OCI-LY7 (cell line): Measurements from ENCODE around the gene SGK1. TPM values are rescaled to one million over a fixed set of nuclear protein-coding genes. Genes with fewer than 3 reads are reported as not detected.

ENCODE experiments used
- BruUV-seq: library from RNA; stranded (reverse); fragments of 400-500 nt; replicated peaks from 2 replicates; lab custom pipeline; 2021; lab: Mats Ljungman, UMichigan
- CTCF ChIA-PET: fragments of 300-600 bp; sonication (Branson Sonifier 250); formaldehyde crosslinking; loops from one replicate; lab custom pipeline; 2022; ENCODE audit warnings: antibody characterized with exemption; ENCODE audit not compliant: unreplicated experiment; lab: Charles Lee
- POLR2A ChIA-PET: fragments of 300-600 bp; sonication (Branson Sonifier 250); formaldehyde crosslinking; loops from one replicate; lab custom pipeline; 2022; ENCODE audit warnings: antibody characterized with exemption; lab: Charles Lee
- DNase-seq: peaks from one replicate; pipeline ENCODE4 v3.0.0-alpha.2; 2015; ENCODE audit warnings: low spot score
- H2AFZ ChIP-seq: fragments of 200-600 bp; sonication (generic), shearing (Covaris generic); 2 replicates; pipeline ENCODE4 v1.6.1; 2014; ENCODE audit warnings: mild to moderate bottlenecking, antibody characterized with exemption, low read length, moderate library complexity
- H3K27ac ChIP-seq: fragments of 200-600 bp; sonication (generic); 2 replicates; pipeline ENCODE4 v1.5.1; 2014; ENCODE audit warnings: mixed run types, low read depth, mild to moderate bottlenecking, moderate library complexity, low read length, inconsistent platforms; ENCODE audit not compliant: poor library complexity, severe bottlenecking
- H3K36me3 ChIP-seq: fragments of 200-600 bp; sonication (generic); 2 replicates; pipeline ENCODE4 v1.6.1; 2014; ENCODE audit warnings: mild to moderate bottlenecking, antibody characterized with exemption, low read length, moderate library complexity, mixed read lengths; ENCODE audit not compliant: insufficient read depth
- H3K4me1 ChIP-seq: fragments of 200-600 bp; sonication (generic); 2 replicates; pipeline ENCODE4 v1.5.1; 2014; ENCODE audit warnings: mild to moderate bottlenecking, low read length; ENCODE audit not compliant: insufficient read depth, poor library complexity, severe bottlenecking
- H3K4me2 ChIP-seq: fragments of 200-600 bp; sonication (generic); 2 replicates; pipeline ENCODE4 v1.6.1; 2014; ENCODE audit warnings: mild to moderate bottlenecking, low read length
- H3K4me3 ChIP-seq: fragments of 200-600 bp; sonication (generic); 2 replicates; pipeline ENCODE4 v1.5.1; 2014; ENCODE audit warnings: mild to moderate bottlenecking, low read depth, low read length; ENCODE audit not compliant: poor library complexity, severe bottlenecking
- H3K79me2 ChIP-seq: fragments of 200-600 bp; sonication (generic); 2 replicates; pipeline ENCODE4 v1.6.1; 2016; ENCODE audit warnings: low read depth, mild to moderate bottlenecking, low read length, moderate library complexity, mixed read lengths; ENCODE audit not compliant: insufficient read depth
- H3K9me2 ChIP-seq: fragments of 200-600 bp; sonication (generic); 2 replicates; pipeline ENCODE4 v1.6.1; 2016; ENCODE audit warnings: mild to moderate bottlenecking, low read length, mixed read lengths; ENCODE audit not compliant: insufficient read depth
- H3K9me3 ChIP-seq: fragments of 200-600 bp; sonication (generic); 2 replicates; pipeline ENCODE4 v1.6.1; 2014; ENCODE audit warnings: mild to moderate bottlenecking, mixed run types, low read length, mixed read lengths
- H4K20me1 ChIP-seq: fragments of 200-600 bp; sonication (generic); 2 replicates; pipeline ENCODE4 v1.6.1; 2014; ENCODE audit warnings: mild to moderate bottlenecking, antibody characterized with exemption, low read length, moderate library complexity, mixed read lengths; ENCODE audit not compliant: insufficient read depth
- EZH2phosphoT487 ChIP-seq: fragments of 200-600 bp; sonication (generic); IDR thresholded peaks from 2 replicates; pipeline ENCODE4 v1.6.1; 2018; ENCODE audit warnings: low read depth, borderline replicate concordance, mild to moderate bottlenecking, mixed run types, antibody characterized with exemption, low read length, moderate library complexity, mixed read lengths
- intact Hi-C: fragments of 100-400 bp; cut with micrococcal nuclease; formaldehyde crosslinking; loops from one replicate; pipeline ENCODE4 v1.10.0; 2022; ENCODE audit not compliant: unreplicated experiment
- total RNA-seq, 2 experiments: library from RNA; depleted of rRNA in 1 of 2; stranded (reverse); fragments of >200 nt in 1 of 2; shearing (Covaris generic) in 1 of 2; gene quantifications; 2 replicates each; pipeline ENCODE4 v1.2.3, GENCODE V29; 2014 to 2022
- TF ChIP-seq, protein P1 (sequence below): fragments of 200-600 bp; sonication (generic); conservative IDR thresholded peaks from 2 replicates; pipeline ENCODE4 v1.5.1; 2014; ENCODE audit warnings: mild to moderate bottlenecking, antibody characterized with exemption, low read length, moderate library complexity, mixed read lengths

The SGK1 gene
- total RNA-seq, 2 experiments from 2014 or later: 5.2 to 27.6 TPM

DNA sequence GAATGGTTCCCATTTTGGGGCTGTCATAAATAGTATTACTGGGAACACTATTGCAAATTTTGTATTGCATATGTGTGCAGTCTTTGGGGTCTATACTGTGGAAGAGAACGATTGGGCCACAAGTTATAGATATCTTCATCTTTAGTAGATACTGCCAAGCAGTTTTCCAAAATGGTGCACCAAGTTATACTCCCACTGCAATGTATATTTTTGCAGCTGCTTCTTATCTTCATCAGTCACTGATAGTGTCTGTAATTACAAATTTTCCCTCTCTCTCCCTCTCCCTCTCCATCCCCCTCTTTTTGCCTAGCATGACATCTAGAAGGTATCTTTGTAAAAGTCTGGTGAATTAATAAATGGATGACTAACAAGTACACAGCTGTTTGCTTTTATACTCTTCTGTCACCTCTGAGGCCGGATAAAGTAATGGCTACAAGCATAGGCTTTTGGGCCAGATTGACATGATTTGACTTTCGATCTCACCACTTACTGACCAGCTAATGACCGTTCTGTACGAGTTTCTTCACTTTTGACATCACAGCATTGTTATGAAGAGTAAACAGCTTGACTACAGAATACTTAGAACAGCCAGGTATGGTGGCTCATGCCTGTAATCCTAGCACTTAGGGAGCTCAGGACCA lies 152.2 kb downstream of the SGK1 start:
- no peak overlapping the region for H3K4me2 ChIP-seq
- H2AFZ ChIP-seq: no peak overlapping the region
- intact Hi-C loops: no loop called here
- H3K4me1 ChIP-seq: no peaks in the 10 kb centered on the region
- no peak overlapping the region for H3K27ac ChIP-seq
- no peak overlapping the region for H3K4me3 ChIP-seq
- H3K9me2 ChIP-seq: no peaks in the 10 kb centered on the region
- H3K79me2 ChIP-seq: no peaks in the 10 kb centered on the region
- no peak for DNase-seq
- H4K20me1 ChIP-seq: no peaks in the 10 kb centered on the region
- POLR2A ChIA-PET: interaction anchor here (0.5 to 1.8 kb wide), 9 partner anchors 8 to 779 kb away, joined by 3 to 5 read pairs (median 3); no protein-coding TSS in a partner anchor
- no TSS peak for BruUV-seq
- CTCF ChIA-PET: interaction anchor here (0.9 kb wide), 1 partner anchor 8 kb away, joined by 4 read pairs; no protein-coding TSS in a partner anchor
- no peak for TF ChIP-seq EZH2phosphoT487
- TF ChIP-seq, protein P1, sequence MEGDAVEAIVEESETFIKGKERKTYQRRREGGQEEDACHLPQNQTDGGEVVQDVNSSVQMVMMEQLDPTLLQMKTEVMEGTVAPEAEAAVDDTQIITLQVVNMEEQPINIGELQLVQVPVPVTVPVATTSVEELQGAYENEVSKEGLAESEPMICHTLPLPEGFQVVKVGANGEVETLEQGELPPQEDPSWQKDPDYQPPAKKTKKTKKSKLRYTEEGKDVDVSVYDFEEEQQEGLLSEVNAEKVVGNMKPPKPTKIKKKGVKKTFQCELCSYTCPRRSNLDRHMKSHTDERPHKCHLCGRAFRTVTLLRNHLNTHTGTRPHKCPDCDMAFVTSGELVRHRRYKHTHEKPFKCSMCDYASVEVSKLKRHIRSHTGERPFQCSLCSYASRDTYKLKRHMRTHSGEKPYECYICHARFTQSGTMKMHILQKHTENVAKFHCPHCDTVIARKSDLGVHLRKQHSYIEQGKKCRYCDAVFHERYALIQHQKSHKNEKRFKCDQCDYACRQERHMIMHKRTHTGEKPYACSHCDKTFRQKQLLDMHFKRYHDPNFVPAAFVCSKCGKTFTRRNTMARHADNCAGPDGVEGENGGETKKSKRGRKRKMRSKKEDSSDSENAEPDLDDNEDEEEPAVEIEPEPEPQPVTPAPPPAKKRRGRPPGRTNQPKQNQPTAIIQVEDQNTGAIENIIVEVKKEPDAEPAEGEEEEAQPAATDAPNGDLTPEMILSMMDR: no peak
- no peaks in the 10 kb centered on the region for H3K9me3 ChIP-seq
- H3K36me3 ChIP-seq: peaks cover 13% of the 10 kb centered on the region; the same call in 1 of the 2 replicates

DNA sequence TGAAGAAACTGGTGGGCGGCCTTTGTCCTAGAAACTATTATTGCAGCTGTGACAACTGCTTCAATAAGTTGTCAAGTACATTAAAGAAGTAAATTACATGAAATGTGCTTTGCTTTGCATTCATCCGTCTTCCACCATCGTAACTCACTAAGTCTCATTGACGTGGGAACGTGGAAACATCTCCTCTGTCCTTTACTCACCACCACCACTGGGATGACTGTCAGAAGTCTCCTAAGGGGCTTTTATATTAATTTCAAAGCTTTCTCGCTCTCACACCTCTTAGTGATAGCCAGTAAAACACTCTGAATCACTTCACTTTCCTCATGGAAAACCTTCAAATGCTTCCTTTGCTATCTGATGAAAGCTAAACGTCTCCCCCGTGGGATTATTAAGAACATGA lies 153.6 kb downstream of the SGK1 start:
- no peaks in the 10 kb centered on the region for H3K79me2 ChIP-seq
- H3K9me2 ChIP-seq: no peaks in the 10 kb centered on the region
- CTCF ChIA-PET: no interaction called here
- no peak for DNase-seq
- H3K4me1 ChIP-seq: no peaks in the 10 kb centered on the region
- no TSS peak for BruUV-seq
- no peaks in the 10 kb centered on the region for H3K9me3 ChIP-seq
- no peak overlapping the region for H3K4me3 ChIP-seq
- no peaks in the 10 kb centered on the region for H4K20me1 ChIP-seq
- no peak overlapping the region for H3K4me2 ChIP-seq
- H2AFZ ChIP-seq: no peak overlapping the region
- TF ChIP-seq, protein P1: no peak
- no peak for TF ChIP-seq EZH2phosphoT487
- POLR2A ChIA-PET: interaction anchor here (0.6 to 1.8 kb wide), 4 partner anchors 10 to 732 kb away, joined by 3 to 8 read pairs (median 4); no protein-coding TSS in a partner anchor
- H3K27ac ChIP-seq: no peak overlapping the region
- intact Hi-C loops: no loop called here
- 0 out of 2 replicates have a peak, but pooled peaks cover 2% of the 10 kb centered on the region for H3K36me3 ChIP-seq

DNA sequence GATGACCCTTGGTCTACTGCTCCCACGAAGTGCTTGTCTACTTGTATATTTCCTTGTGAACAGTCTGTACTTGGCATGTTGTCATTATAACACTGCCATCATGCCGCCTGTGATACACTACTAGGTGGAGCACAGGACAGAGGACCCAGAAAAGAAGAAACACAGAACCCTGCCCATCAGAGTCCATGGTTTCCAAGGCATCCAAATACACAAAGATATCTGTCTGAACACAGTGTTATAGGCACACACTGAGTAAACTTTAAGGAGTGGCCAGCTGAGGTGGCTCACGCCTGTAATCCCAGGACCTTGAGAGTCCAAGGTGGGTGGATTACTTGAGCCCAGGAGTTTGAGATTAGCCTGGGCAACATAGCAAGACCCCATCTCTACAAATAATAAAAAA lies 155.0 kb downstream of the SGK1 start:
- DNase-seq: no peak
- intact Hi-C loops: no loop called here
- no peaks in the 10 kb centered on the region for H3K9me2 ChIP-seq
- no peak overlapping the region for H3K27ac ChIP-seq
- no peak for TF ChIP-seq EZH2phosphoT487
- TF ChIP-seq, protein P1: no peak
- no peak overlapping the region for H2AFZ ChIP-seq
- H3K4me2 ChIP-seq: no peak overlapping the region
- POLR2A ChIA-PET: interaction anchor here (0.6 to 1.0 kb wide), 5 partner anchors 9 to 574 kb away, joined by 3 to 4 read pairs (median 4); no protein-coding TSS in a partner anchor
- CTCF ChIA-PET: no interaction called here
- BruUV-seq: no TSS peak
- no peak overlapping the region for H3K4me3 ChIP-seq
- H3K79me2 ChIP-seq: no peaks in the 10 kb centered on the region
- H3K9me3 ChIP-seq: no peaks in the 10 kb centered on the region
- H3K4me1 ChIP-seq: no peaks in the 10 kb centered on the region
- no peaks in the 10 kb centered on the region for H3K36me3 ChIP-seq
- H4K20me1 ChIP-seq: no peaks in the 10 kb centered on the region
